HEK293 (cell line): Measurements from ENCODE around the gene PDCL2.

ENCODE experiments used
- CTCF ChIA-PET: fragments of 350-600 bp; formaldehyde crosslinking; extraction: SDS; loops from one replicate; lab custom pipeline; 2021; ENCODE audit warnings: antibody characterized with exemption; lab: Yijun Ruan, JAX
- POLR2A ChIA-PET: fragments of 300-600 bp; formaldehyde crosslinking; extraction: SDS; loops from one replicate; lab custom pipeline; 2020; ENCODE audit warnings: antibody characterized with exemption, inconsistent platforms; lab: Yijun Ruan, JAX
- H3K27ac ChIP-seq: fragments of 200-500 bp; sonication (Bioruptor generic); 2 replicates; pipeline ENCODE4 v1.5.1; 2014; ENCODE audit warnings: low read depth, low read length, control low read depth, inconsistent platforms; ENCODE audit errors: extremely low read depth
- H3K36me3 ChIP-seq, 2 experiments: fragments of 200-500 bp in 1 of 2; sonication (Bioruptor generic) in 1 of 2; 1 replicate in 1 of 2; 2 replicates in 1 of 2; pipeline ENCODE4 v1.5.1; 2014 to 2017; ENCODE audit warnings: inconsistent platforms in 2 of 2, low read length in 2 of 2; ENCODE audit not compliant: control insufficient read depth in 2 of 2, insufficient read depth in 1 of 2
- H3K4me1 ChIP-seq: fragments of 200-500 bp; sonication (Bioruptor generic); 2 replicates; pipeline ENCODE4 v1.5.1; 2014; ENCODE audit warnings: mild to moderate bottlenecking, low read length, inconsistent platforms; ENCODE audit not compliant: control insufficient read depth, insufficient read depth
- H3K4me3 ChIP-seq: 2 replicates; pipeline ENCODE4 v1.5.1; 2011; ENCODE audit warnings: low read depth, mild to moderate bottlenecking, control low read depth, low read length, moderate library complexity
- H3K9me3 ChIP-seq: fragments of 200-500 bp; sonication (Bioruptor generic); 2 replicates; pipeline ENCODE4 v1.5.1; 2014; ENCODE audit warnings: low read depth, low read length, inconsistent platforms; ENCODE audit not compliant: control insufficient read depth, insufficient read depth
- BCL11B ChIP-seq: fragments of 450-650 bp; formaldehyde crosslinking; IDR thresholded peaks from 2 replicates; pipeline ENCODE4 v1.5.1; 2016; ENCODE audit warnings: low read depth, missing biosample characterization, missing genetic modification characterization
- IKZF3 ChIP-seq: fragments of 450-650 bp; IDR thresholded peaks from 2 replicates; pipeline ENCODE4 v1.5.0; 2018; ENCODE audit warnings: missing biosample characterization, mild to moderate bottlenecking, missing genetic modification characterization, moderate library complexity
- OSR2 ChIP-seq: fragments of 450-650 bp; formaldehyde crosslinking; IDR thresholded peaks from 2 replicates; pipeline ENCODE4 v1.5.1; 2016; ENCODE audit warnings: missing biosample characterization, missing genetic modification characterization
- PRDM1 ChIP-seq: fragments of 450-650 bp; formaldehyde crosslinking; IDR thresholded peaks from 2 replicates; pipeline ENCODE4; 2016; ENCODE audit warnings: missing biosample characterization, missing genetic modification characterization
- SP3 ChIP-seq: fragments of 450-650 bp; formaldehyde crosslinking; IDR thresholded peaks from 2 replicates; pipeline ENCODE4 v1.5.1; 2016; ENCODE audit warnings: missing biosample characterization, missing genetic modification characterization
- TSHZ1 ChIP-seq: fragments of 450-650 bp; formaldehyde crosslinking; IDR thresholded peaks from 2 replicates; pipeline ENCODE4 v1.5.1; 2016; ENCODE audit warnings: missing biosample characterization, missing genetic modification characterization, borderline replicate concordance
- ZBTB44 ChIP-seq: fragments of 450-650 bp; IDR thresholded peaks from 2 replicates; pipeline ENCODE4 v1.5.1; 2018; ENCODE audit warnings: missing biosample characterization, mild to moderate bottlenecking, missing genetic modification characterization
- ZBTB48 ChIP-seq: fragments of 450-650 bp; formaldehyde crosslinking; IDR thresholded peaks from 2 replicates; pipeline ENCODE4 v1.5.1; 2016; ENCODE audit warnings: missing biosample characterization, missing genetic modification characterization
- ZNF138 ChIP-seq: fragments of 450-650 bp; formaldehyde crosslinking; IDR thresholded peaks from 2 replicates; pipeline ENCODE4 v1.5.1; 2016; ENCODE audit warnings: missing biosample characterization, missing genetic modification characterization, borderline replicate concordance
- ZNF366 ChIP-seq: fragments of 450-650 bp; formaldehyde crosslinking; conservative IDR thresholded peaks from 2 replicates; pipeline ENCODE4 v1.5.1; 2016; ENCODE audit warnings: missing biosample characterization, missing genetic modification characterization
- ZNF394 ChIP-seq: fragments of 450-650 bp; formaldehyde crosslinking; IDR thresholded peaks from 2 replicates; pipeline ENCODE4 v1.5.1; 2016; ENCODE audit warnings: missing biosample characterization, missing genetic modification characterization, mild to moderate bottlenecking, moderate library complexity, borderline replicate concordance
- ZNF510 ChIP-seq: fragments of 450-650 bp; formaldehyde crosslinking; IDR thresholded peaks from 2 replicates; pipeline ENCODE4 v1.5.1; 2018; ENCODE audit warnings: mild to moderate bottlenecking, missing genetic modification characterization, missing biosample characterization; ENCODE audit not compliant: insufficient replicate concordance
- ZNF660 ChIP-seq: fragments of 450-650 bp; IDR thresholded peaks from 2 replicates; pipeline ENCODE4 v1.5.1; 2018; ENCODE audit warnings: missing biosample characterization, mild to moderate bottlenecking, missing genetic modification characterization
- ZNF664 ChIP-seq: fragments of 450-650 bp; formaldehyde crosslinking; IDR thresholded peaks from 2 replicates; pipeline ENCODE4 v1.5.1; 2016; ENCODE audit warnings: missing biosample characterization, missing genetic modification characterization
- ZNF785 ChIP-seq: fragments of 450-650 bp; formaldehyde crosslinking; IDR thresholded peaks from 2 replicates; pipeline ENCODE4 v1.5.1; 2016; ENCODE audit warnings: missing biosample characterization, missing genetic modification characterization
- ZXDB ChIP-seq: fragments of 450-650 bp; formaldehyde crosslinking; IDR thresholded peaks from 2 replicates; pipeline ENCODE4 v1.5.1; 2016; ENCODE audit warnings: missing biosample characterization, missing genetic modification characterization
- TF ChIP-seq, protein P1 (sequence below): fragments of 450-650 bp; formaldehyde crosslinking; IDR thresholded peaks from 2 replicates; pipeline ENCODE4 v1.5.1; 2016; ENCODE audit warnings: missing biosample characterization, missing genetic modification characterization
- TF ChIP-seq, protein P2 (sequence below): fragments of 450-650 bp; formaldehyde crosslinking; IDR thresholded peaks from 2 replicates; pipeline ENCODE4 v1.5.1; 2016; ENCODE audit warnings: missing biosample characterization, missing genetic modification characterization

PDCL2 gene

GRCh38 chr4:55545151-55545550 is 46.9 kb downstream of the PDCL2 start (continued):
- TF ChIP-seq, protein P1, sequence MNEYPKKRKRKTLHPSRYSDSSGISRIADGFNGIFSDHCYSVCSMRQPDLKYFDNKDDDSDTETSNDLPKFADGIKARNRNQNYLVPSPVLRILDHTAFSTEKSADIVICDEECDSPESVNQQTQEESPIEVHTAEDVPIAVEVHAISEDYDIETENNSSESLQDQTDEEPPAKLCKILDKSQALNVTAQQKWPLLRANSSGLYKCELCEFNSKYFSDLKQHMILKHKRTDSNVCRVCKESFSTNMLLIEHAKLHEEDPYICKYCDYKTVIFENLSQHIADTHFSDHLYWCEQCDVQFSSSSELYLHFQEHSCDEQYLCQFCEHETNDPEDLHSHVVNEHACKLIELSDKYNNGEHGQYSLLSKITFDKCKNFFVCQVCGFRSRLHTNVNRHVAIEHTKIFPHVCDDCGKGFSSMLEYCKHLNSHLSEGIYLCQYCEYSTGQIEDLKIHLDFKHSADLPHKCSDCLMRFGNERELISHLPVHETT (tag by site-specific recombination): no peak
- TF ChIP-seq ZNF138 (tag by site-specific recombination): no peak
- no peak for TF ChIP-seq BCL11B (tag by site-specific recombination)
- TF ChIP-seq ZNF394 (tag by site-specific recombination): 0 out of 2 replicates have a peak, but pooled peaks have one; percentile 2
- TF ChIP-seq ZXDB: no peak
- no peak for TF ChIP-seq ZNF785 (tag by site-specific recombination)
- TF ChIP-seq ZBTB44: 0 out of 2 replicates have a peak, but pooled peaks have one; percentile 10
- TF ChIP-seq, protein P2, sequence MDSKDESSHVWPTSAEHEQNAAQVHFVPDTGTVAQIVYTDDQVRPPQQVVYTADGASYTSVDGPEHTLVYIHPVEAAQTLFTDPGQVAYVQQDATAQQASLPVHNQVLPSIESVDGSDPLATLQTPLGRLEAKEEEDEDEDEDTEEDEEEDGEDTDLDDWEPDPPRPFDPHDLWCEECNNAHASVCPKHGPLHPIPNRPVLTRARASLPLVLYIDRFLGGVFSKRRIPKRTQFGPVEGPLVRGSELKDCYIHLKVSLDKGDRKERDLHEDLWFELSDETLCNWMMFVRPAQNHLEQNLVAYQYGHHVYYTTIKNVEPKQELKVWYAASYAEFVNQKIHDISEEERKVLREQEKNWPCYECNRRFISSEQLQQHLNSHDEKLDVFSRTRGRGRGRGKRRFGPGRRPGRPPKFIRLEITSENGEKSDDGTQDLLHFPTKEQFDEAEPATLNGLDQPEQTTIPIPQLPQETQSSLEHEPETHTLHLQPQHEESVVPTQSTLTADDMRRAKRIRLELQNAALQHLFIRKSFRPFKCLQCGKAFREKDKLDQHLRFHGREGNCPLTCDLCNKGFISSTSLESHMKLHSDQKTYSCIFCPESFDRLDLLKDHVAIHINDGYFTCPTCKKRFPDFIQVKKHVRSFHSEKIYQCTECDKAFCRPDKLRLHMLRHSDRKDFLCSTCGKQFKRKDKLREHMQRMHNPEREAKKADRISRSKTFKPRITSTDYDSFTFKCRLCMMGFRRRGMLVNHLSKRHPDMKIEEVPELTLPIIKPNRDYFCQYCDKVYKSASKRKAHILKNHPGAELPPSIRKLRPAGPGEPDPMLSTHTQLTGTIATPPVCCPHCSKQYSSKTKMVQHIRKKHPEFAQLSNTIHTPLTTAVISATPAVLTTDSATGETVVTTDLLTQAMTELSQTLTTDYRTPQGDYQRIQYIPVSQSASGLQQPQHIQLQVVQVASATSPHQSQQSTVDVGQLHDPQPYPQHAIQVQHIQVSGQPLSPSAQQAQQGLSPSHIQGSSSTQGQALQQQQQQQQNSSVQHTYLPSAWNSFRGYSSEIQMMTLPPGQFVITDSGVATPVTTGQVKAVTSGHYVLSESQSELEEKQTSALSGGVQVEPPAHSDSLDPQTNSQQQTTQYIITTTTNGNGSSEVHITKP: no peak
- TF ChIP-seq ZNF510 (tag by site-specific recombination): no peak
- TF ChIP-seq ZNF660: no peak
- TF ChIP-seq IKZF3 (tag by site-specific recombination): peak; percentile 27; the same call in 1 of the 2 replicates
- TF ChIP-seq ZNF366 (tag by site-specific recombination): 0 out of 2 replicates have a peak, but pooled peaks have one; percentile 24
- peak; percentile 47; the same call in 1 of the 2 replicates for TF ChIP-seq OSR2 (tag by site-specific recombination)

- no peak overlapping the region for H3K4me3 ChIP-seq
- H3K4me1 ChIP-seq: no peaks in the 10 kb centered on the region
- ChIA-PET CTCF (no interaction called here), POLR2A (no interaction called here)
- TF ChIP-seq ZNF664 (tag by site-specific recombination): peak; percentile 100
- TF ChIP-seq PRDM1 (tag by site-specific recombination): peak; percentile 71
- no peak for TF ChIP-seq TSHZ1 (tag by site-specific recombination)
- TF ChIP-seq ZBTB48 (tag by site-specific recombination): 0 out of 2 replicates have a peak, but pooled peaks have one; percentile 42
- TF ChIP-seq SP3 (tag by site-specific recombination): no peak
- peaks cover 0 to 3% of the 10 kb centered on the region in 2 experiments; a peak in 1 of 3 replicates for H3K36me3 ChIP-seq
- no peaks in the 10 kb centered on the region for H3K9me3 ChIP-seq
- no peak overlapping the region for H3K27ac ChIP-seq
These were observed 48.2 kb downstream of the PDCL2 start for GRCh38 chr4:55543858-55544257.
